Dedifferentiated amniotic fluid mesenchymal stem cell (primary cell): ENCODE results near the gene MRC2.
"Not testable (repeated sequence)": the region's sequence is repeated elsewhere in the genome, so short reads cannot be mapped to it uniquely, and the experiment has no call there.

Source experiments
- DNase-seq: peaks from one replicate; pipeline ENCODE4 v3.0.0-alpha.2; 2016; ENCODE audit errors: extremely low spot score

MRC2 gene

GRCh38 chr17:62680541-62681052 lies 53.1 kb downstream of the MRC2 start:
- DNase-seq = no peak

GRCh38 chr17:62681061-62681938 lies 53.8 kb downstream of the MRC2 start:
- DNase-seq = no peak

GRCh38 chr17:62681939-62682381 lies 54.5 kb downstream of the MRC2 start:
- DNase-seq = no peak

- no peak for DNase-seq
Observed at GRCh38 chr17:62684179-62684578, 56.7 kb downstream of the MRC2 start.

GRCh38 chr17:62687997-62688396 lies 60.5 kb downstream of the MRC2 start:
- no peak for DNase-seq

- DNase-seq = no peak
Observed at GRCh38 chr17:62688398-62689160, 61.1 kb downstream of the MRC2 start.

- DNase-seq = no peak
Observed at GRCh38 chr17:62689441-62690167, 62.1 kb downstream of the MRC2 start.

- no peak for DNase-seq
Observed at GRCh38 chr17:62690168-62690897, 62.9 kb downstream of the MRC2 start.

- DNase-seq = not testable (repeated sequence)
Observed at GRCh38 chr17:62691589-62691915, 64.1 kb downstream of the MRC2 start.

- no peak for DNase-seq
Observed at GRCh38 chr17:62692159-62692651, 64.7 kb downstream of the MRC2 start.

GRCh38 chr17:62692721-62693431 lies 65.4 kb downstream of the MRC2 start:
- no peak for DNase-seq

GRCh38 chr17:62693616-62694409 lies 66.3 kb downstream of the MRC2 start:
- no peak for DNase-seq

- DNase-seq = not testable (repeated sequence)
Observed at GRCh38 chr17:62695093-62695738, 67.7 kb downstream of the MRC2 start.

GRCh38 chr17:62696256-62696655 lies 68.8 kb downstream of the MRC2 start:
- no peak for DNase-seq

- DNase-seq = no peak
Observed at GRCh38 chr17:62696726-62697490, 69.4 kb downstream of the MRC2 start.

GRCh38 chr17:62698459-62698858 lies 71.0 kb downstream of the MRC2 start:
- not testable (repeated sequence) for DNase-seq

GRCh38 chr17:62700964-62701705 lies 73.7 kb downstream of the MRC2 start:
- DNase-seq = no peak

- DNase-seq = no peak
Observed at GRCh38 chr17:62701706-62702085, 74.2 kb downstream of the MRC2 start.
